Measurements from ENCODE around the gene STX1B.

STX1B gene

GRCh38 chr16:30996324-30996984, 14.0 kb downstream of the STX1B start:
- TF ChIP-seq CTCF (IDR thresholded peaks at IDR 0.05; ENCODE audit: low read depth, low read length, missing control alignments) = no peak
- peak overlapping the region; percentile 53 for H3K4me3 ChIP-seq (replicated peaks; ENCODE audit: low read depth, low read length)
- no peak for DNase-seq (ENCODE audit: extremely low read depth, low read depth)

GRCh38 chr16:30995927-30996323, 14.5 kb downstream of the STX1B start:
- H3K4me3 ChIP-seq (replicated peaks; ENCODE audit: low read depth, low read length) = no peak overlapping the region
- TF ChIP-seq CTCF (IDR thresholded peaks at IDR 0.05; ENCODE audit: low read depth, low read length, missing control alignments) = no peak
- DNase-seq (ENCODE audit: extremely low read depth, low read depth) = no peak

GRCh38 chr16:30992931-30993816, 17.3 kb downstream of the STX1B start:
- H3K4me3 ChIP-seq (replicated peaks; ENCODE audit: low read depth, low read length) = no peak overlapping the region
- no peak for DNase-seq (ENCODE audit: extremely low read depth, low read depth)
- TF ChIP-seq CTCF (IDR thresholded peaks at IDR 0.05; ENCODE audit: low read depth, low read length, missing control alignments) = no peak

GRCh38 chr16:30992276-30992780, 18.1 kb downstream of the STX1B start:
- H3K4me3 ChIP-seq (replicated peaks; ENCODE audit: low read depth, low read length) = no peak overlapping the region
- TF ChIP-seq CTCF (IDR thresholded peaks at IDR 0.05; ENCODE audit: low read depth, low read length, missing control alignments) = no peak
- no peak for DNase-seq (ENCODE audit: extremely low read depth, low read depth)

GRCh38 chr16:30991052-30991451, 19.4 kb downstream of the STX1B start:
- no peak for DNase-seq (ENCODE audit: extremely low read depth, low read depth)
- TF ChIP-seq CTCF (IDR thresholded peaks at IDR 0.05; ENCODE audit: low read depth, low read length, missing control alignments) = no peak
- no peak overlapping the region for H3K4me3 ChIP-seq (replicated peaks; ENCODE audit: low read depth, low read length)

- H3K4me3 ChIP-seq (replicated peaks; ENCODE audit: low read depth, low read length) = no peak overlapping the region
- DNase-seq (ENCODE audit: extremely low read depth, low read depth) = no peak
Measured at GRCh38 chr16:30990105-30990504, 20.3 kb downstream of the STX1B start.

More at GRCh38 chr16:30990105-30990504, 20.3 kb downstream of the STX1B start:
- TF ChIP-seq CTCF (IDR thresholded peaks at IDR 0.05; ENCODE audit: low read depth, low read length, missing control alignments) = no peak

Data from HFF-Myc (cell line).